ENCODE measurements around the gene LRP5. TPM values are rescaled to one million over a fixed set of nuclear protein-coding genes. Genes with fewer than 3 reads are reported as not detected.

Gene LRP5
- total and polyA plus RNA-seq, 8 donors: 11.8 to 152 (median 44.2) TPM

DNA sequence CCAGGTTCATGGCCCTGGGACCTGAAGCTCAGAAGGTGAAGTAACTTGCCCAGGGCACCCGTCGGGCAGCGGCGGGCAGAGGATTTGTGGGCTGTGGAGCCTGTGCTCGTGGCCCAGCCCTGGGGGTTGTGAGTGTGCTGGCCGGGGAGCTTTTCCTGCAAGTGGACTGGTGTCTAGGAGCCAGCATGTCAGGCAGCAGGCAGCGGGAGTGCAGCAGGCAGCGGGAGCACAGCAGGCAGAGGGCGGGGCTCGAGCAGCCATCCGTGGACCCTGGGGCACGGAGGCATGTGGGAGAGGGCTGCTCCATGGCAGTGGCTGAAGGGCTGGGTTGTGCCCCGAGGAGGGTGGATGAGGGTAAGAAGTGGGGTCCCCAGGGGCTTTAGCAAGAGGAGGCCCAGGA lies 75.4 kb downstream of the LRP5 start:
- Histone ChIP-seq H3K4me1 (peaks cover 11 to 16% (median 16%) of the 10 kb centered on the region in 4 donors), H3K4me3 (no peak overlapping the region), H3K27me3 (no peaks in the 10 kb centered on the region), H3K27ac (no peak overlapping the region), H3K9me3 (no peaks in the 10 kb centered on the region), H3K36me3 (peaks cover 18 to 75% (median 72%) of the 10 kb centered on the region in 4 donors)
- no peak for TF ChIP-seq POLR2A (IDR thresholded peaks at IDR 0.05)
- no peak for TF ChIP-seq POLR2AphosphoS5 (IDR thresholded peaks at IDR 0.05)
- TF ChIP-seq EP300 (IDR thresholded peaks at IDR 0.05): no peak
- no peak for TF ChIP-seq CTCF (IDR thresholded peaks at IDR 0.05)
- intact Hi-C loops (cut with DNase I; ENCODE audit: low total_unique reads): loop anchor here (10.0 kb wide), 2 partner anchors 73 to 123 kb away; partner anchors contain the start of gene LRP5
- DNase-seq: no peak
- WGBS, 5 donors: 85 to 94% (median 87%) methylated on average over 5 to 13 of the region's 13 CpGs

GRCh38 chr11:68388595-68389198 lies 76.3 kb downstream of the LRP5 start:
- Histone ChIP-seq H3K4me3 (no peak overlapping the region), H3K36me3 (peaks cover 18 to 84% (median 81%) of the 10 kb centered on the region in 4 donors), H3K4me1 (peaks cover 6 to 8% (median 7%) of the 10 kb centered on the region in 4 donors), H3K9me3 (no peaks in the 10 kb centered on the region), H3K27ac (no peak overlapping the region), H3K27me3 (no peaks in the 10 kb centered on the region)
- no peak for DNase-seq
- TF ChIP-seq CTCF (IDR thresholded peaks at IDR 0.05) (no peak), POLR2A (IDR thresholded peaks at IDR 0.05) (no peak), POLR2AphosphoS5 (IDR thresholded peaks at IDR 0.05) (no peak), EP300 (IDR thresholded peaks at IDR 0.05) (no peak)
- intact Hi-C loops (cut with DNase I; ENCODE audit: low total_unique reads): loop anchor here (10.0 kb wide), 2 partner anchors 74 to 124 kb away; partner anchors contain the start of gene LRP5
- WGBS, 5 donors: 88 to 94% (median 90%) methylated on average over 10 to 11 of the region's 11 CpGs

DNA sequence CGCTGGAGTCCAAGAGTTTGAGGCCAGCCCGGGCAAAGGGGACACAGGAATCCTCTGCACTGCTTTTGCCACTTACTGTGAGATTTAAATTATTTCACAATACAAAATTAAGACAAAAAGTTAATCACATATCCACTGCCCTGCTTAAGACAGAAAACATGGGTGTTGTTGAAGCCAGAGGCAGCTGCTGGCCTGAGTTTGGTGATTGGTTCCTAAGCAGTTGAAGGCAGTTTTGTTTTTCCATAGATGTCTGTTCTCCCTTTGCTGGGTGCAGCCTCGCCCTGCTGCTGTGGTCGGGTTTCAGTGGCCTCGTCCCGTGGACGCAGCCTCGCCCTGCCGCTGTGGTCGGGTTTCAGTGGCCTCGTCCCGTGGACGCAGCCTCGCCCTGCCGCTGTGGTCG lies 77.9 kb downstream of the LRP5 start:
- DNase-seq: no peak
- TF ChIP-seq POLR2A (IDR thresholded peaks at IDR 0.05) (no peak), POLR2AphosphoS5 (IDR thresholded peaks at IDR 0.05) (no peak), EP300 (IDR thresholded peaks at IDR 0.05) (no peak)
- Histone ChIP-seq H3K4me1 (no peaks in the 10 kb centered on the region), H3K4me3 (no peak overlapping the region), H3K9me3 (no peaks in the 10 kb centered on the region), H3K36me3 (peaks cover 18 to 95% (median 92%) of the 10 kb centered on the region in 4 donors), H3K27me3 (no peaks in the 10 kb centered on the region), H3K27ac (no peak overlapping the region)
- intact Hi-C loops (cut with DNase I; ENCODE audit: low total_unique reads): no loop called here
- WGBS, 5 donors: 93 to 97% (median 94%) methylated on average over 6 to 16 of the region's 16 CpGs

DNA sequence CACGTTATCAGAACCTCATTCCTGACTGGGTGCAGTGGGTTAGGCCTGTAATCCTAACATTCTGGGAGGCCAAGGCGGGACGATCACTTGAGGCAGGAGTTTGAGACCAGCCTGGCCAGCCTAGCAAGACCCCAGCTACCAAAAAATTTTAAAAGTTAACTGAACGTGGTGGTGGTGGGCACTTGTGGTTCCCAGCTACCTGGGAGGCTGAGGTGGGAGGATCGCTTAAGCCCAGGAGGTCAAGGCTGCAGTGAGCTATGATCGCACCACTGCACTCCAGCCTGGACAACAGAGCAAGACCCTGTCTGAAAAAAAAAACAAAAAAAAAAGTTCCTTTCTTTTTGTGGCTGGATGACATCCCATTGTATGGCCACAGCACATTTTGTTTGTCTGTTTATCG lies 80.4 kb downstream of the LRP5 start:
- Histone ChIP-seq H3K4me1 (peaks cover 0 to 15% (median 4%) of the 10 kb centered on the region in 4 donors), H3K27ac (no peak overlapping the region), H3K9me3 (no peaks in the 10 kb centered on the region), H3K27me3 (no peaks in the 10 kb centered on the region), H3K36me3 (peaks cover 8 to 88% (median 87%) of the 10 kb centered on the region in 4 donors), H3K4me3 (no peak overlapping the region)
- DNase-seq: no peak
- intact Hi-C loops (cut with DNase I; ENCODE audit: low total_unique reads): no loop called here
- no peak for TF ChIP-seq EP300 (IDR thresholded peaks at IDR 0.05)
- TF ChIP-seq CTCF (IDR thresholded peaks at IDR 0.05): no peak
- TF ChIP-seq POLR2A (IDR thresholded peaks at IDR 0.05): no peak
- TF ChIP-seq POLR2AphosphoS5 (IDR thresholded peaks at IDR 0.05): no peak
- 95 to 97% (median 96%) methylated on average over 7 of the region's 7 CpGs for WGBS, 5 donors

GRCh38 chr11:68396516-68396915 lies 84.1 kb downstream of the LRP5 start:
- no peak overlapping the region for H3K4me3 ChIP-seq
- no peaks in the 10 kb centered on the region for H3K9me3 ChIP-seq
- peaks cover 0 to 55% (median 51%) of the 10 kb centered on the region in 4 donors for H3K36me3 ChIP-seq
- 76 to 81% (median 79%) methylated on average over 11 to 12 of the region's 12 CpGs for WGBS, 5 donors
- peak in 1 of 2 donors; percentile 57 for DNase-seq
- intact Hi-C loops (cut with DNase I; ENCODE audit: low total_unique reads): no loop called here
- H3K4me1 ChIP-seq: peaks cover 22 to 51% (median 35%) of the 10 kb centered on the region in 4 donors
- peak overlapping the region in 1 of 5 donors; percentile 89 for H3K27ac ChIP-seq
- H3K27me3 ChIP-seq: no peaks in the 10 kb centered on the region
- TF ChIP-seq EP300 (IDR thresholded peaks at IDR 0.05) (no peak), POLR2A (IDR thresholded peaks at IDR 0.05) (no peak), POLR2AphosphoS5 (IDR thresholded peaks at IDR 0.05) (no peak), CTCF (IDR thresholded peaks at IDR 0.05) (no peak)
